Vagina (tissue), 2 donors: ENCODE results near the gene SERPIND1. TPM values are rescaled to one million over a fixed set of nuclear protein-coding genes. Genes with fewer than 3 reads are reported as not detected.

Experiments used
- DNase-seq, 2 donors: peaks; one replicate each; pipeline ENCODE4 v3.0.0-alpha.2; 2017; ENCODE audit errors: extremely low spot score in 2 of 2
- H3K27ac ChIP-seq: fragments of 200-600 bp; sonication (generic); one replicate; pipeline ENCODE4 v1.5.1; 2019
- H3K27me3 ChIP-seq: fragments of 200-600 bp; sonication (generic); one replicate; pipeline ENCODE4 v1.5.1; 2019
- H3K36me3 ChIP-seq, 2 donors: fragments of 200-600 bp; sonication (generic); one replicate each; pipeline ENCODE4 v1.5.1; 2017 to 2019
- H3K4me1 ChIP-seq: fragments of 200-600 bp; sonication (generic); one replicate; pipeline ENCODE4 v1.5.1; 2019
- H3K4me3 ChIP-seq, 2 donors: fragments of 200-600 bp; sonication (generic); 1 replicate in 1 of 2; 2 replicates in 1 of 2; pipeline ENCODE4 v1.5.1; 2016 to 2019
- H3K9me3 ChIP-seq: fragments of 200-600 bp; sonication (generic); one replicate; pipeline ENCODE4 v1.5.1; 2019
- CTCF ChIP-seq, 3 experiments: fragments of 450-650 bp in 2 of 3; fragments of 200-600 bp in 1 of 3; sonication (generic) in 1 of 3; IDR thresholded peaks; one replicate each; pipeline ENCODE4 v1.5.1; 2017 to 2019; ENCODE audit warnings: antibody characterized with exemption in 3 of 3, mild to moderate bottlenecking in 2 of 3, moderate library complexity in 2 of 3
- POLR2A ChIP-seq, 2 donors: fragments of 450-650 bp; IDR thresholded peaks; one replicate each; pipeline ENCODE4 v1.6.1; 2017; ENCODE audit warnings: antibody characterized with exemption in 2 of 2, mild to moderate bottlenecking in 2 of 2, moderate library complexity in 2 of 2
- POLR2AphosphoS5 ChIP-seq, 2 donors: sonication (generic); formaldehyde crosslinking; IDR thresholded peaks; one replicate each; pipeline ENCODE4 v1.9.0; 2017; ENCODE audit warnings: antibody characterized with exemption in 2 of 2, mild to moderate bottlenecking in 2 of 2, low read depth in 1 of 2; ENCODE audit not compliant: insufficient read depth in 1 of 2
- intact Hi-C: fragments of 100-400 bp; cut with DNase I; formaldehyde crosslinking; loops from one replicate; pipeline ENCODE4 v1.15.1; 2023
- total RNA-seq: library from RNA; depleted of rRNA; stranded (reverse); fragments of >200 nt; gene quantifications from one replicate; pipeline ENCODE4 v1.2.3, GENCODE V29; 2016

The SERPIND1 gene
- total RNA-seq, 1 donor from 2014 or later = not detected

GRCh38 chr22:20787746-20788626 lies 14.1 kb downstream of the SERPIND1 start:
- no peak overlapping the region for H3K4me3 ChIP-seq
- TF ChIP-seq POLR2AphosphoS5 (IDR thresholded peaks at IDR 0.05; ENCODE audit: insufficient read depth in 1 of 2, low read depth in 1 of 2) (no peak), POLR2A (IDR thresholded peaks at IDR 0.05) (no peak), CTCF (IDR thresholded peaks at IDR 0.05) (no peak)
- H3K4me1 ChIP-seq = no peaks in the 10 kb centered on the region
- H3K36me3 ChIP-seq = peaks cover 0 to 47% of the 10 kb centered on the region in 2 donors
- H3K27ac ChIP-seq = no peak overlapping the region
- no peak for DNase-seq
- intact Hi-C loops = no loop called here
- H3K9me3 ChIP-seq = no peaks in the 10 kb centered on the region
- no peaks in the 10 kb centered on the region for H3K27me3 ChIP-seq

GRCh38 chr22:20788627-20789344 lies 14.9 kb downstream of the SERPIND1 start:
- TF ChIP-seq POLR2AphosphoS5 (IDR thresholded peaks at IDR 0.05; ENCODE audit: insufficient read depth in 1 of 2, low read depth in 1 of 2) (no peak), CTCF (IDR thresholded peaks at IDR 0.05) (no peak), POLR2A (IDR thresholded peaks at IDR 0.05) (no peak)
- Histone ChIP-seq H3K36me3 (peaks cover 0 to 48% of the 10 kb centered on the region in 2 donors), H3K4me1 (no peaks in the 10 kb centered on the region), H3K9me3 (no peaks in the 10 kb centered on the region), H3K27ac (no peak overlapping the region), H3K4me3 (no peak overlapping the region), H3K27me3 (no peaks in the 10 kb centered on the region)
- no peak for DNase-seq
- intact Hi-C loops = no loop called here

DNA sequence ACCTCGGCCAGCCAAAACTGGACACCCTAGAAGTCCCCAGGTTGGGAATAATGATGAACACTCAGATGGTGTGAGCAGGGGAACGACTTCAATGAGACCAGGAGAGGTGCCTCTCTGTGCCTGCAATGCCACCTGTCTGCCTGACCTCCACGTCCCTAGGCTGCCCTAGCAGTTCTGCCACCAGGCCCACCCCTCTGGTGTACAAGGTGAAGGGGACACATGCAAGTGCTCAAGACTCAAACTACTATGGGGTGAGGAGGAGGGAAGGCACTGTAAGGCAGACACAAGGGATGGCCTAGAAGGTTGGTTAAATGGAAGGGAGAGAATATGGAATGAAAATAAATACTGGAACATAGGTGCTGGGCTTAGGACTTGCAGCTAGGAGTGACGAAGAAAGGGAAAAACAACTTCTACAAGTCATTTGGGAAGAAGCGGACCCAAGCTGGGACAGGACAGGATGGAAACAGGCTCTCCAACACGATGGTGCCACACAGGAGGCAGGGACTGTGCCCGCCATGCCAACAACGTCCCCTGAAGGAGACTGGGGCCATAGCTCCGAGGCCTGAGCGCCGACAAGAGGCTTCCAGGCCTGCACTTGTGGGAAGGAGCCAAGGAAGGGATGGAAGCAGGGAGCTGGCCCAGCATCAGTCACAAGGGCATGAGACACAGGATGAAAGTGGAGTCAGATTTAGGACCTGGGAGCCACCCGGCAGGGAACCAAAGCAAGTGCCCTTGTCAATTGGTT lies 18.5 kb downstream of the SERPIND1 start:
- Histone ChIP-seq H3K9me3 (no peaks in the 10 kb centered on the region), H3K4me3 (no peak overlapping the region), H3K4me1 (no peaks in the 10 kb centered on the region), H3K27me3 (no peaks in the 10 kb centered on the region), H3K36me3 (peaks cover 0 to 61% of the 10 kb centered on the region in 2 donors), H3K27ac (no peak overlapping the region)
- intact Hi-C loops = no loop called here
- TF ChIP-seq POLR2AphosphoS5 (IDR thresholded peaks at IDR 0.05; ENCODE audit: insufficient read depth in 1 of 2, low read depth in 1 of 2) (no peak), CTCF (IDR thresholded peaks at IDR 0.05) (no peak), POLR2A (IDR thresholded peaks at IDR 0.05) (no peak)
- no peak for DNase-seq

- H3K27ac ChIP-seq = no peak overlapping the region
- TF ChIP-seq CTCF (IDR thresholded peaks at IDR 0.05) (no peak), POLR2A (IDR thresholded peaks at IDR 0.05) (no peak), POLR2AphosphoS5 (IDR thresholded peaks at IDR 0.05; ENCODE audit: insufficient read depth in 1 of 2, low read depth in 1 of 2) (no peak)
- DNase-seq = no peak
- intact Hi-C loops = no loop called here
- H3K4me3 ChIP-seq = no peak overlapping the region
- no peaks in the 10 kb centered on the region for H3K4me1 ChIP-seq
- H3K36me3 ChIP-seq = peaks cover 0 to 61% of the 10 kb centered on the region in 2 donors
- H3K27me3 ChIP-seq = no peaks in the 10 kb centered on the region
- no peaks in the 10 kb centered on the region for H3K9me3 ChIP-seq
Measured at GRCh38 chr22:20792966-20793728, 19.2 kb downstream of the SERPIND1 start.
